Measurements from ENCODE around the gene PRKAB2.

- TF ChIP-seq, protein P1, sequence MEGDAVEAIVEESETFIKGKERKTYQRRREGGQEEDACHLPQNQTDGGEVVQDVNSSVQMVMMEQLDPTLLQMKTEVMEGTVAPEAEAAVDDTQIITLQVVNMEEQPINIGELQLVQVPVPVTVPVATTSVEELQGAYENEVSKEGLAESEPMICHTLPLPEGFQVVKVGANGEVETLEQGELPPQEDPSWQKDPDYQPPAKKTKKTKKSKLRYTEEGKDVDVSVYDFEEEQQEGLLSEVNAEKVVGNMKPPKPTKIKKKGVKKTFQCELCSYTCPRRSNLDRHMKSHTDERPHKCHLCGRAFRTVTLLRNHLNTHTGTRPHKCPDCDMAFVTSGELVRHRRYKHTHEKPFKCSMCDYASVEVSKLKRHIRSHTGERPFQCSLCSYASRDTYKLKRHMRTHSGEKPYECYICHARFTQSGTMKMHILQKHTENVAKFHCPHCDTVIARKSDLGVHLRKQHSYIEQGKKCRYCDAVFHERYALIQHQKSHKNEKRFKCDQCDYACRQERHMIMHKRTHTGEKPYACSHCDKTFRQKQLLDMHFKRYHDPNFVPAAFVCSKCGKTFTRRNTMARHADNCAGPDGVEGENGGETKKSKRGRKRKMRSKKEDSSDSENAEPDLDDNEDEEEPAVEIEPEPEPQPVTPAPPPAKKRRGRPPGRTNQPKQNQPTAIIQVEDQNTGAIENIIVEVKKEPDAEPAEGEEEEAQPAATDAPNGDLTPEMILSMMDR (IDR thresholded peaks at IDR 0.05), result no peak
- no peak for TF ChIP-seq ZFX (IDR thresholded peaks at IDR 0.05; ENCODE audit: borderline replicate concordance)
These were observed 9.3 kb downstream of the PRKAB2 start for GRCh38 chr1:147163019-147163418.
